GM11168 (cell line): ENCODE results near the gene DRG2.

Experiments used
- in situ Hi-C: fragments of 300-500 bp; cut with MboI; formaldehyde crosslinking; loops from one replicate; pipeline ENCODE4 v1.12.0; 2022; ENCODE audit warnings: low sequenced_read_pairs; ENCODE audit not compliant: unreplicated experiment

The DRG2 gene

GRCh38 chr17:18139949-18140348 is 52.2 kb downstream of the DRG2 start:
- in situ Hi-C loops = no loop called here

DNA sequence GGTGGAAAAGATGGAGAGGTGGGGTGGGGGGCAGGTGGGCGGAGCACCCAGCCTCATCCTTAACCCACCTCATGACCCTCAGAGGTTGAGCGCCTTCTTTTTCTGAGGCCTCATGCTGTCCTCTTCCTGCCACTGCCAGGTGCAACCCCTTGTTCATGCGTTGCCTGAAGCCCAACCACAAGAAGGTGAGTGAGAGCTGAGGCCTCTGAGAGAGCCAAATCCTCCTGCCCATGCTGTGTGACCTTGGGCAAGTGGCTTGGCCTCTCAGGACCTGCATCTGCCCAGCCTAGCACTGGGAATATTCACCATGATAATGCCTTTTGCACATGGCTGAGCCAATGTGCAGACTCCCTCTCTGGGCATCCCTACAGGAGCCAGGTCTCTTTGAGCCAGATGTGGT is 52.9 kb downstream of the DRG2 start:
- in situ Hi-C loops = no loop called here

GRCh38 chr17:18141210-18141803 is 53.6 kb downstream of the DRG2 start:
- in situ Hi-C loops = no loop called here

DNA sequence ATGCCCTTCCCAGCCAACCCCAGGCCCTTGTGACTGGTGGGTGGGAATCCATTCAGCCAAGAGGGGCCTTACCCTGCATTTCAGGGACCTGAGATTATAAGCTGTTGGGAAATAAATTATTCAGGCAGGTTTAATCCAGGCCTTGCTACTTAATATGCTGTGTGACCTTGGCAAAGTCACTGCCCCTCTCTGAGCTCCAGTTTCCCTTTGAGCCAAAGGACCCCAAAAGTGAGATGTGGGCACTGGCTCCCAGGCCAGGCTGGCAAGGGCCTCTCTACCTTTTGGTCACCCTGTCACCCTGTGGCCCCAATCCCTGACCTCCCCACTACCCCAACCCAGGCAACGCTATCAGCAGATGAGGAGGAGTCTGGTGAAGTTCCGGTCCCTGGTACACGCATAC is 54.7 kb downstream of the DRG2 start:
- in situ Hi-C loops = no loop called here

GRCh38 chr17:18143044-18143936 is 55.5 kb downstream of the DRG2 start:
- in situ Hi-C loops = no loop called here

- in situ Hi-C loops = no loop called here
Measured at GRCh38 chr17:18144261-18144660, 56.5 kb downstream of the DRG2 start.

DNA sequence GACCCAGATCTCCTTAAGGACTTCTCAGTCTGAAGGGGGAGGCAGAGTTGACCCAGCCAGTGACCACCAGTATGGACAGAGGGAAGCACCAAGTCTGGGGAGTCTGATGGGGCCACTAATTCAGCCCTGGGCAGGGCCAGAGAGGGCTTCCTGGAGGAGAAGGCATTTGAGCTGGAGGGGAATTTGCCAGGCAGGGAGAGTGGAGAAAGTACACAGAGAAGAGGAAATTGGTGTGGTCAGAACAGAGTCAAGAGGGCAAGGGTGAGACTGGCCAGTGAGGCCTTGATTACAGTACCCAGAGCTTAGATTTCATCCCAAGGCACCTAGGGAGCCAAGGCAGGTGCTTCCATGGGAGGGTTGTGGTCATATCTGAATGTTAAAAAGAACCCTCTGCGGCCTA is 57.1 kb downstream of the DRG2 start:
- in situ Hi-C loops = no loop called here

GRCh38 chr17:18145811-18146210 is 58.1 kb downstream of the DRG2 start:
- in situ Hi-C loops = no loop called here

DNA sequence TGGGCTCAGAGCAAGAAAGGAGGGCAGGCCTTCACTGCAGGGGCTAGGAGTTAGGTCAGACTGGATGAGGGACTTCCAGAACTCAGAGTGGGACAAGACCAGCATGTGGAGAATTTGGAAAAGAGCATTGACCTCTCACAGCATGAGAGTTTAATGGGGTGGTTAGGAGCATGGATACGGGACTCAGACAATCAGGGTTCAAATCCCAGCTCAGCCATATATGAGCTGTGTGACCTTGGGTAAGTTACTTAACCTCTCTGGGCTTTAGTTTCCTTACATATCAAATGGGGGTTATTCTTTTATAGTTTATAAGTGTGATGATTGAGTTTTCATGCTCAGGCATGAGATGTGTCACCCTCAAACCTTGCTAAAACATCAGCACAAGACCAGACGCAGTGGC is 58.5 kb downstream of the DRG2 start:
- in situ Hi-C loops = no loop called here

- in situ Hi-C loops = no loop called here
Measured at GRCh38 chr17:18146980-18147379, 59.2 kb downstream of the DRG2 start.

- in situ Hi-C loops = no loop called here
Measured at GRCh38 chr17:18148586-18148985, 60.8 kb downstream of the DRG2 start.

GRCh38 chr17:18151290-18151689 is 63.5 kb downstream of the DRG2 start:
- in situ Hi-C loops = no loop called here

- in situ Hi-C loops = no loop called here
Measured at GRCh38 chr17:18155179-18155578, 67.4 kb downstream of the DRG2 start.

DNA sequence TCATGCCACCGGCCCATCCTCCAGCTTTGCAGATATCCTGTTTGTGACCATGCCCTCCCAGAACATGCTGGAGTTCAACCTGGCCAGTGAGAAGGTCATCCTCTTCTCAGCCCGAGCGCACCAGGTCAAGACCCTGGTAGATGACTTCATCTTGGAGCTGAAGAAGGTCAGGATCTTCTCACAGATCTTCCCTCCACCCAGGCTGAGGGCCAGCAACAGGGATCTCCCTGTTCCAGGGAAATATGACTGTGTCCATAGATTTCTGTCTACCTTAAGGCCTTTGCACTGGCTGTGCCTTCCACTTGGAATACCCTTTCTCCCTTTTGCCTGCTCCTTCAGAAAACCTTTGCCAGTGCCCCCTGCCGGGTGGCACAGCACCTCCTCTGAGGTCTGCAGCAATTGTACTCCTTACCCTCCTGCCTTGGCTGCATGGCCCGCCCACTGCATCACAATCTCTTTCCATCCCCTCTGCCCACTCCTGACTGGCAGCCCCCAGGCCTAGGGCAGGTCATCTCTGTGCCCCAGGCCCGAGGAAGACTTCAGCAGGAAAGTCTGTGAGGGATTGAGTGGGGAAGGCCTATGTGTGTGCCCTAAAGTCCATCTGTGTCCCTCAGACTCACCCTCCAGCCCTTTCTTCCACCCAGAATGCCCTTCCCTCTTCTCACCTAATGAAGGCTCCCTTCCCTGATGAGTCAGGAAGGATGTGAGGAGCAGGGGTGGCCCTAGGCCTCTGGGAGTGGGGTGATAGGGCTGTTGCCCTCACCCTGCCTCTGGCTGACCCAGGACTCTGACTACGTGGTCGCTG is 68.6 kb downstream of the DRG2 start:
- in situ Hi-C loops = no loop called here

- in situ Hi-C loops = no loop called here
Measured at GRCh38 chr17:18156976-18157280, 69.2 kb downstream of the DRG2 start.
